Activated naive CD8-positive, alpha-beta T cell treated with anti-CD3 and anti-CD28 coated beads for 36 hours (primary cell): Measurements from ENCODE around the gene BBS4. TPM values are rescaled to one million over a fixed set of nuclear protein-coding genes. Genes with fewer than 3 reads are reported as not detected.
"Not testable (repeated sequence)": the region's sequence is repeated elsewhere in the genome, so short reads cannot be mapped to it uniquely, and the experiment has no call there.

Experiments
- DNase-seq: peaks from one replicate; pipeline ENCODE4 v3.0.0; 2021
- H3K27ac Mint-ChIP-seq: one replicate; pipeline ENCODE4 v1.8.0; 2022; ENCODE audit warnings: mild to moderate bottlenecking, moderate library complexity, mixed read lengths
- H3K27me3 Mint-ChIP-seq: one replicate; pipeline ENCODE4 v1.8.0; 2022; ENCODE audit warnings: mild to moderate bottlenecking, mixed read lengths
- H3K36me3 Mint-ChIP-seq: one replicate; pipeline ENCODE4 v1.8.0; 2021; ENCODE audit warnings: mild to moderate bottlenecking, mixed read lengths
- H3K4me1 Mint-ChIP-seq: one replicate; pipeline ENCODE4 v1.8.0; 2021; ENCODE audit warnings: mixed read lengths
- H3K4me3 Mint-ChIP-seq: one replicate; pipeline ENCODE4 v1.8.0; 2022; ENCODE audit warnings: mild to moderate bottlenecking, moderate library complexity, mixed read lengths
- H3K9me3 Mint-ChIP-seq: one replicate; pipeline ENCODE4 v1.8.0; 2022; ENCODE audit warnings: mixed read lengths
- total RNA-seq, 2 experiments: library from RNA; stranded (reverse); gene quantifications; one replicate each; pipeline ENCODE4 v1.2.3, GENCODE V29; 2021

BBS4 gene
- total RNA-seq: 10 to 100 TPM; 11.4 to 13.6 TPM

- H3K27ac Mint-ChIP-seq: peak within 1 kb of the TSS; percentile 84
- H3K9me3 Mint-ChIP-seq: no peaks in the 10 kb centered on the region
- peak within 1 kb of the TSS; percentile 94 for H3K4me3 Mint-ChIP-seq
- no peaks in the 10 kb centered on the region for H3K36me3 Mint-ChIP-seq
- peak; percentile 91 for DNase-seq
- H3K4me1 Mint-ChIP-seq: peaks cover 17% of the 10 kb centered on the region
- no peaks in the 10 kb centered on the region for H3K27me3 Mint-ChIP-seq
Measured at GRCh38 chr15:72685925-72686794, at the start of gene BBS4, which contains the start of gene HIGD2B. BBS4 (plus strand) TSS chr15:72686207; CDS start chr15:72686228, 21 bp downstream. HIGD2B (minus strand) TSS chr15:72686182; CDS start chr15:72676374, 9,808 bp downstream.

- not testable (repeated sequence) for H3K9me3 Mint-ChIP-seq
Measured at GRCh38 chr15:72636519-72637282, 49.3 kb upstream of the BBS4 start.

DNA sequence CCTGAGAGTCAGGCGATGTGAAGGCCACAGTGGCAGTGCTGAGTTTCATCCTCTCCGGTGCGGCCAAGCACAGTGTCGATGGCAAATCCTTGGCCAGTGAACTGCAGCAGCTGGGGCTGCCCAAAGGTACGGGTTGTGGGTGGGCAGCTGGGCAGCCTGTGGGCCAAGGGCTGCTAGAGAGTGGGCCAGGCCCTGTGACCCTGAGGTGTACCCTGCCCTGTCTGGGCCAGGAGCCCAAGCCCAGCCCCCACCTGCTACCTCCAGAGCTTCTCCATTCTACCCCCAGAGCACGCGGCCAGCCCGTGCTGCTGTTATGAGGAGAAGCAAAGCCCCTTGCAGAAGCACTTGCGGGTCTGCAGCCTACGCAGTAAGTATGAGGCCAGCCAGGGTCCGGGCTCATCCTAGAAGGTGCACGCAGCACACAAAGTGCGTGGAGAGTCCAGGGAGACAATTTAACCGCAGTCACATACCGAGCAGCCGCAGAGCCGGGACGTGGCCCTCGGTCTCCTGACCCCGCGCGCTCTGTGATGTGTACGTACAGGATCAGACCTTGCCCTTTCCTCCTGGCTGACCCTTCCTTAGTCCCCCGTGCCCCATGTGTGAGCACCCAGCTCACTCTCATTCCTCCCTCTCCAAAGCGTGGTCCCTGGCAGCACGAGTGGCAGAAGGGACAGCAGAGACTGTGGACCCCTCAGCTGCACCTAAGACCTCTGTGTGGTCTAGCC lies 46.1 kb upstream of the BBS4 start:
- not testable (repeated sequence) for H3K27me3 Mint-ChIP-seq, H3K4me1 Mint-ChIP-seq, H3K9me3 Mint-ChIP-seq, DNase-seq, H3K36me3 Mint-ChIP-seq, H3K27ac Mint-ChIP-seq, H3K4me3 Mint-ChIP-seq

More at GRCh38 chr15:72636519-72637282, 49.3 kb upstream of the BBS4 start:
- not testable (repeated sequence) for H3K36me3 Mint-ChIP-seq, H3K27me3 Mint-ChIP-seq, H3K4me1 Mint-ChIP-seq, H3K27ac Mint-ChIP-seq
- peak overlapping the region; percentile 45 for H3K4me3 Mint-ChIP-seq
- peak; percentile 79 for DNase-seq

GRCh38 chr15:72642271-72642670 lies 43.7 kb upstream of the BBS4 start:
- not testable (repeated sequence) for DNase-seq, H3K4me3 Mint-ChIP-seq, H3K9me3 Mint-ChIP-seq, H3K4me1 Mint-ChIP-seq, H3K36me3 Mint-ChIP-seq, H3K27ac Mint-ChIP-seq, H3K27me3 Mint-ChIP-seq

GRCh38 chr15:72648631-72649253 lies 37.3 kb upstream of the BBS4 start:
- not testable (repeated sequence) for H3K9me3 Mint-ChIP-seq, H3K4me3 Mint-ChIP-seq, H3K36me3 Mint-ChIP-seq, H3K27me3 Mint-ChIP-seq, H3K27ac Mint-ChIP-seq, DNase-seq, H3K4me1 Mint-ChIP-seq

GRCh38 chr15:72654397-72654796 lies 31.6 kb upstream of the BBS4 start, which contains the start of gene GOLGA6B:
GOLGA6B (plus strand) TSS chr15:72654697; CDS start chr15:72654738, 41 bp downstream.
- not testable (repeated sequence) for H3K4me1 Mint-ChIP-seq, H3K27me3 Mint-ChIP-seq, H3K27ac Mint-ChIP-seq, H3K36me3 Mint-ChIP-seq, DNase-seq, H3K9me3 Mint-ChIP-seq, H3K4me3 Mint-ChIP-seq

DNA sequence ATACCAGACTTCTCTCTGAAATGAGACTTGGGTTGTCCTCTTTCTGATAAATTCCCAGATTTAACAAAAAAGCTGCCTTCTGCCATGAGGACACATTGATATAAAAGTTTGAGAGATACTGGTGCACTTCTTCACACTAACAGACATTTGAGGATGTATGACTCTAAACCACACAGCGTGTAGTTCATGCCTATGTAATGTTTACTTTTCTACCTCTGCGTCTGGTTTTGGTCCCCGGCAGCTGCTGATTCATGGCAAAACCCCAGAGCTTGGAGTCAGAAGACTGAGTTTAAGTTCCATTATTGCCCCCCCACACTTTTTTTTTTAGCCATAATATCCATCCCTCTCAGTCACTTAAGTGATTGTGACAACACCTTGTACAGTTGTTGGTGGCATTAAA lies 30.0 kb upstream of the BBS4 start:
- not testable (repeated sequence) for H3K27ac Mint-ChIP-seq, H3K9me3 Mint-ChIP-seq, H3K27me3 Mint-ChIP-seq, DNase-seq, H3K4me1 Mint-ChIP-seq, H3K4me3 Mint-ChIP-seq, H3K36me3 Mint-ChIP-seq

DNA sequence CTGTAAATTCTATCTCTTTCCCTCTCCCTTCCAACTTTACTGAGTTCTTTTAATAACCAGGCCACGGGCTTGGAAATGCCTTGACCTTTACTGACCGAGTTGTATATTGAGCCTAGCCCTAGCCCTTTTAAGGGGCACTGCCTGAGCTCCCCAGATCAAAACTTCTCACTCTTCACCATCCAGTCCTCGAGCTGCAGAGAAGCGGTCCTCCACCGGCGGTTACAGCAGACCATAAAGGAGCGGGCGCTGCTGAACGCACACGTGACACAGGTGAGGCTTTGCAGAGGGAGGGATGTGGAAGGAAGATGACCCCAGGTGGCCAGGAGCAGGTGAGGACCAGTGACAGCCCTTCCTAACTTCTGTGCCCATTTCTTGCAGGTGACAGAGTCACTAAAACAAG lies 24.9 kb upstream of the BBS4 start:
- H3K4me1 Mint-ChIP-seq, H3K4me3 Mint-ChIP-seq, H3K9me3 Mint-ChIP-seq, DNase-seq, H3K27me3 Mint-ChIP-seq, H3K36me3 Mint-ChIP-seq, H3K27ac Mint-ChIP-seq: not testable (repeated sequence)

GRCh38 chr15:72663931-72664330 lies 22.1 kb upstream of the BBS4 start:
- not testable (repeated sequence) for H3K9me3 Mint-ChIP-seq, H3K4me3 Mint-ChIP-seq, DNase-seq, H3K4me1 Mint-ChIP-seq, H3K27ac Mint-ChIP-seq, H3K27me3 Mint-ChIP-seq, H3K36me3 Mint-ChIP-seq

GRCh38 chr15:72665706-72666105 lies 20.3 kb upstream of the BBS4 start:
- not testable (repeated sequence) for DNase-seq, H3K36me3 Mint-ChIP-seq, H3K27ac Mint-ChIP-seq, H3K9me3 Mint-ChIP-seq, H3K4me3 Mint-ChIP-seq, H3K4me1 Mint-ChIP-seq, H3K27me3 Mint-ChIP-seq

- not testable (repeated sequence) for DNase-seq, H3K4me1 Mint-ChIP-seq, H3K36me3 Mint-ChIP-seq, H3K4me3 Mint-ChIP-seq, H3K9me3 Mint-ChIP-seq, H3K27ac Mint-ChIP-seq
- H3K27me3 Mint-ChIP-seq: peaks cover 20% of the 10 kb centered on the region
Measured at GRCh38 chr15:72669803-72670202, 16.2 kb upstream of the BBS4 start.

DNA sequence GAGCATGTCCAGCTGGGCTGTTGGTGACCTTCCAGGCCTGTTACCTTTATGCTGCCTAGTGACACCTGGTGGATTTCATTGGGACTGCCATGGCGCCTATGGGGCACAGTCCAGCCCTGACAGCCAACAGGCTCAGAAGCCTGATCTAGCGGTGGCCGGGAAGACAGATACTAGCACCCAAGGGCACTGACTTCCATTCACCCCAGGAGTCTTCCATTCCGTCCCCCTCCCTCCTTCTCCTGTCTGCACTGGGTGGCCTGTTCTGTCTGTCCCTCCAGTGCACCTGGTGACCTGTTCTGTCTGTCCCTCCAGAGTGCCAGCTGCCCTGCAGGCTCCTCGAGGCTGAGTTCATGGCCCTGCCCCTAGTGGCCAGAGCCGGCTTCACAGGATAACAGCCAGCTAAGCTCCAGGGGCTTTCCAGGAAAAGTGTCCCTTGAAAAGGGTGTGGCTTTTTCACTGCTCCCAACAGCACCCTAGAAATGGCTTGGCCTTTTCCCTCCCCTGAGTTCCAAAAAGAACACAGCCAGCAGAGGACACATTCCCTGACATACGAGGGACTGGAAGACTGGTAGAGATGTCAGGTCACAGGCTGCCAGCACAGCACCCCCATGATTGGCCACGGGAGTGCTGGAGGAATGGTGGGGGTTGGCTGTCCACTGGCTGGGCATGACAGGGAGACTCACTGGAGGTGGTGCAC lies 15.2 kb upstream of the BBS4 start:
- not testable (repeated sequence) for H3K4me1 Mint-ChIP-seq, H3K9me3 Mint-ChIP-seq, H3K27ac Mint-ChIP-seq, H3K36me3 Mint-ChIP-seq
- Mint-ChIP-seq H3K27me3 (peaks cover 20% of the 10 kb centered on the region), H3K4me3 (peak overlapping the region; percentile 43)
- peak; percentile 75 for DNase-seq

DNA sequence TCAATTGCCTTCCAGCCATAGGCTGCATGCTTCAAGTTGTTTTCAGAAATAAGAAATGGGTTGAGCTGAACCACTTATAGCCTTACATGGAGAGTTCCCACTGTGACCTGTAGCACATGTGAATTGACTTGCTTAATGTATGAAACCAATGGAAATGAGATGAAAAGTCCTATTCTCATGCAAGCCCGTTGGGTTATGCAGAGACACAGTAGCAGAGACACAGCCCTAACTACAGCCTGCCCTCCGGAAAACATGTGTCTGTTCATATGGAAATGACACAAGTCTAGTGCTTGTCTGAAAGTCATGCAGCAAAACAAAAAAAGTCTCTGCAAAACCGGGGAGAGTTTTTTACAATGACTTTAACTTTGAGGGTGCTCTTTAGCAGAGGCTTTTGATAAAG lies 14.5 kb upstream of the BBS4 start:
- DNase-seq: no peak
- Mint-ChIP-seq H3K9me3 (no peaks in the 10 kb centered on the region), H3K4me3 (no peak overlapping the region)

DNA sequence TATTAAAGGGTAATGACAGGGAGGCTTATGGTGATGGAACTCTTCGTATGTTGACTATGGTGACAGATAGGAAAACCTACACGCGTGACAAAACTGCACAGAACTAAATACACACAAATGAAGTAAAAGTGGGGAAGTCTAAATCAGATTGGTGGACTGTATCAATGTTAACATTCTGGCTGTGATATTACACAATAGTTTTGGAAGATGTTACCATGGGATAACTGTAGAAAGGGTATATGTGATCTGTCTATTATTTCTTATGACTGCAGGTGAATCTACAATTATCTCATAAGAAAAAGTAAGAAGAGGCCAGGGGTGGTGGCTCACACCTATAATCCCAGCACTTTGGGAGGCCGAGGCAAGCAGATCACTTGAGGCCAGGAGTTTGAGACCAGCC lies 9.2 kb upstream of the BBS4 start:
- H3K27ac Mint-ChIP-seq: no peak overlapping the region
- H3K4me1 Mint-ChIP-seq: no peaks in the 10 kb centered on the region
- H3K36me3 Mint-ChIP-seq: no peaks in the 10 kb centered on the region
- H3K9me3 Mint-ChIP-seq: no peaks in the 10 kb centered on the region
- peaks cover 33% of the 10 kb centered on the region for H3K27me3 Mint-ChIP-seq
- H3K4me3 Mint-ChIP-seq: no peak overlapping the region
- DNase-seq: no peak

More for the DNA sequence above, 14.5 kb upstream of the BBS4 start:
- no peaks in the 10 kb centered on the region for H3K36me3 Mint-ChIP-seq
- peaks cover 4% of the 10 kb centered on the region for H3K4me1 Mint-ChIP-seq
- H3K27ac Mint-ChIP-seq: no peak overlapping the region
- H3K27me3 Mint-ChIP-seq: peaks cover 20% of the 10 kb centered on the region
